Glutamatergic neuron (in vitro differentiated cells): Measurements from ENCODE around the gene GET4. TPM values are rescaled to one million over a fixed set of nuclear protein-coding genes. Genes with fewer than 3 reads are reported as not detected.

Experiments
- DNase-seq: peaks from one replicate; pipeline ENCODE4 v3.0.0; 2022
- H3K27ac Mint-ChIP-seq: one replicate; pipeline ENCODE4 v1.8.0; 2020; ENCODE audit warnings: mild to moderate bottlenecking, mixed read lengths, inconsistent platforms; ENCODE audit not compliant: unreplicated experiment
- H3K27me3 Mint-ChIP-seq: one replicate; pipeline ENCODE4 v1.8.0; 2020; ENCODE audit warnings: mild to moderate bottlenecking, moderate library complexity, mixed read lengths, inconsistent platforms; ENCODE audit not compliant: unreplicated experiment
- H3K36me3 Mint-ChIP-seq: one replicate; pipeline ENCODE4 v1.8.0; 2020; ENCODE audit warnings: mild to moderate bottlenecking, mixed read lengths, inconsistent platforms; ENCODE audit not compliant: unreplicated experiment
- H3K4me1 Mint-ChIP-seq: one replicate; pipeline ENCODE4 v1.8.0; 2020; ENCODE audit warnings: mild to moderate bottlenecking, low read depth, mixed read lengths, inconsistent platforms; ENCODE audit not compliant: unreplicated experiment
- H3K4me3 Mint-ChIP-seq: one replicate; pipeline ENCODE4 v1.8.0; 2020; ENCODE audit warnings: mild to moderate bottlenecking, mixed read lengths, inconsistent platforms; ENCODE audit not compliant: unreplicated experiment
- H3K9me3 Mint-ChIP-seq: one replicate; pipeline ENCODE4 v1.8.0; 2020; ENCODE audit warnings: mild to moderate bottlenecking, moderate library complexity, mixed read lengths, inconsistent platforms; ENCODE audit not compliant: unreplicated experiment
- total RNA-seq: library from RNA; stranded (reverse); fragmentation: NEBNext Ultra II Directional; extraction: Animal tissue kit (Norgen Biotek cat#: 25700); gene quantifications from one replicate; pipeline ENCODE4 v1.2.1, GENCODE V29; 2021; ENCODE audit not compliant: unreplicated experiment
- TF ChIP-seq, protein P1 (sequence below): fragments of 200-600 bp; sonication (generic); IDR thresholded peaks from one replicate; pipeline ENCODE4 v1.5.0; 2021; ENCODE audit not compliant: partially characterized antibody, unreplicated experiment

Gene GET4
- total RNA-seq, 1 donor from 2014 or later, result 70.2 TPM

DNA sequence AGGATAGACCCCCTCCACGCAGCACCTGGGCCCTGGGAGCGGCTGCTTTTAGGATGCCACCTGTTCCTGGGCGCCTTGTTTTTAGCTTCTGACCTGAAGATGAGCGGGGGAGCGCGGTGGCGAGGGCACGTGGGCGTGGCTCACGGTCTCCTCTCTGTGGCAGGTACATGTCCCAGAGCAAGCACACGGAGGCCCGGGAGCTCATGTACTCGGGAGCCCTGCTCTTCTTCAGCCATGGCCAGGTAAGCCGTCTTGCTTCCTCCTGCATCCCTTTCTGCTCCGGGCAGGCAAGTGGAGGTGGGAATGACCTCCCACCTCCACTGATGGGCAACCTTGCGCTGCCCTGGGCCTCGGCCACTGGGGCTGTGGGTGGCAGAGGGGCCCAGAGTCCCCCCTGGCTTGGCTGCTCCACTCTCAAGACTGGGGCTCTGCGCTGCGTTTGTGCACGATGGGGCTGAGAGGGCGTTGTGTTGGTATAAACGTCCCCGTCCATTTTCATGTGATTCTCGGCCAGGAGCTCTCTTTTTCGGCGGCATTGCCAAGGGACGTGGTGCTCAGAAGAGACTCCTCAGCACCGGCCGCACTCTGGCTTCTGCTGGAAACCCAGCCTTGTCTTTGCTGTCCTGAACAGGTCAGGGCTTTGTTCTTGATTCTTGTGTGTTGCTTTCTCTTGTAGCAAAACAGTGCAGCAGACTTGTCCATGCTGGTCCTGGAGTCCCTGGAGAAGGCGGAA is 9.7 kb downstream of the GET4 start:
- Mint-ChIP-seq H3K27ac (peak overlapping the region; percentile 59), H3K36me3 (peaks cover 4% of the 10 kb centered on the region), H3K27me3 (peaks cover 15% of the 10 kb centered on the region), H3K9me3 (peaks cover 17% of the 10 kb centered on the region), H3K4me1 (peaks cover 19% of the 10 kb centered on the region), H3K4me3 (no peak overlapping the region)
- peak; percentile 13 for DNase-seq
- TF ChIP-seq, protein P1, sequence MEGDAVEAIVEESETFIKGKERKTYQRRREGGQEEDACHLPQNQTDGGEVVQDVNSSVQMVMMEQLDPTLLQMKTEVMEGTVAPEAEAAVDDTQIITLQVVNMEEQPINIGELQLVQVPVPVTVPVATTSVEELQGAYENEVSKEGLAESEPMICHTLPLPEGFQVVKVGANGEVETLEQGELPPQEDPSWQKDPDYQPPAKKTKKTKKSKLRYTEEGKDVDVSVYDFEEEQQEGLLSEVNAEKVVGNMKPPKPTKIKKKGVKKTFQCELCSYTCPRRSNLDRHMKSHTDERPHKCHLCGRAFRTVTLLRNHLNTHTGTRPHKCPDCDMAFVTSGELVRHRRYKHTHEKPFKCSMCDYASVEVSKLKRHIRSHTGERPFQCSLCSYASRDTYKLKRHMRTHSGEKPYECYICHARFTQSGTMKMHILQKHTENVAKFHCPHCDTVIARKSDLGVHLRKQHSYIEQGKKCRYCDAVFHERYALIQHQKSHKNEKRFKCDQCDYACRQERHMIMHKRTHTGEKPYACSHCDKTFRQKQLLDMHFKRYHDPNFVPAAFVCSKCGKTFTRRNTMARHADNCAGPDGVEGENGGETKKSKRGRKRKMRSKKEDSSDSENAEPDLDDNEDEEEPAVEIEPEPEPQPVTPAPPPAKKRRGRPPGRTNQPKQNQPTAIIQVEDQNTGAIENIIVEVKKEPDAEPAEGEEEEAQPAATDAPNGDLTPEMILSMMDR, result no peak

GRCh38 chr7:886626-887487 is 10.5 kb downstream of the GET4 start:
- H3K27ac Mint-ChIP-seq, result peak overlapping the region; percentile 59
- H3K4me1 Mint-ChIP-seq, result peaks cover 16% of the 10 kb centered on the region

GRCh38 chr7:887488-887820 is 11.1 kb downstream of the GET4 start:
- H3K4me1 Mint-ChIP-seq, result peaks cover 14% of the 10 kb centered on the region
- H3K4me3 Mint-ChIP-seq, result no peak overlapping the region
- DNase-seq, result peak; percentile 12
- H3K9me3 Mint-ChIP-seq, result peaks cover 20% of the 10 kb centered on the region
- TF ChIP-seq, protein P1, result no peak
- H3K27me3 Mint-ChIP-seq, result peaks cover 19% of the 10 kb centered on the region
- no peak overlapping the region for H3K27ac Mint-ChIP-seq
- H3K36me3 Mint-ChIP-seq, result no peaks in the 10 kb centered on the region

More at GRCh38 chr7:886626-887487, 10.5 kb downstream of the GET4 start:
- Mint-ChIP-seq H3K9me3 (peaks cover 18% of the 10 kb centered on the region), H3K27me3 (peaks cover 15% of the 10 kb centered on the region), H3K36me3 (peaks cover 2% of the 10 kb centered on the region), H3K4me3 (no peak overlapping the region)
- peak; percentile 11 for DNase-seq
- TF ChIP-seq, protein P1, result no peak

DNA sequence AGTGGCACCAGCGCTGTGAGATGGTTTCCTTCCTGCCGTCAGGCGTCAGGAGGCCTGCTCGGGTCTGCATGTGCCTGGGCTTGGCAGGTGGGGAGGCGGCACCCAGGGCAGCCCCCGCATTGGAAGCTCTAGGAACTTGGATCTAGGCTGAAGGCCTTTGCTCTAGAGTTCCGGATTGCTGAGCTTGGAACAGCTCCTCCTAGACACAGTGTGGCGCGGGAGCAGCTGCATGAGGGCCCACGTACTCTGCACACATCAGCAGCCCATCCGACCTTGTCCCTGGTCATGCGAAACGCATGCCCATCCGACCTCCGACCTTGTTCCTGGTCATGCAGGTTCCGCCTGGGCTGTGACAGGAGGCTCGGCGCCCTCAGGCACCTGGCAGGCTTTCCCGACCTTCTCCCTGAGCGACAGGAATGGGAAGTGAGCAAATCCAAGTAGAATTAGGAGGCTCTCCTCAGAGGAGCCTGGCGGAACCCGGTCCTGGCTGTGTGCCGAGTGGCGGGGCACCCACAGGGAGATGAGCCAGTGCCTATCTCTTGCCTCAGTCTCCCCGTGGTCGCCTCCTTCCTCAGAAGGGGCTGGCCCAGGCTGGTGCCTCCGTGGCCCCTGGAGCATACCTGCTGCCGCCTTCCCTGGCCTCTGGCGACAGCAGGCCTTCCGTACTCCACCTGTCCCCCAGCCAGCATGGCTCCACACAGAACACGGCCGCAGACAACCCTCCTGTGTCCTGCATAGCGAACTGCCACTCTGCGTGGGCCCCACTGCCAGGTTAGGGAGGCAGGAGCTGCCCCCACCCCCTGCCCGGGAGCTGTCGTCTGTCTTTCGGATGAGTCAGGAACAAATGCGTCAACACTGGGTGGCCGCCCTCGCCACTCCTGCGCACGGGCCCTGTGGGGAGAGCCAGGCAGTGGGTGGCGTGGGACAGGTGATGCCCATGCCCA is 12.0 kb downstream of the GET4 start:
- Mint-ChIP-seq H3K4me1 (peaks cover 12% of the 10 kb centered on the region), H3K4me3 (no peak overlapping the region), H3K9me3 (peaks cover 24% of the 10 kb centered on the region), H3K27ac (peak overlapping the region; percentile 59), H3K27me3 (peaks cover 23% of the 10 kb centered on the region), H3K36me3 (no peaks in the 10 kb centered on the region)
- TF ChIP-seq, protein P1, result no peak
- DNase-seq, result peak; percentile 12
